K562 (cell line): Measurements from ENCODE around the gene ZNF260. TPM values are rescaled to one million over a fixed set of nuclear protein-coding genes. Genes with fewer than 3 reads are reported as not detected.

ENCODE experiments used
- PRMT5 ChIP-seq: sonication (generic); formaldehyde crosslinking; IDR thresholded peaks from 2 replicates; pipeline ENCODE4 v1.5.0; 2020; ENCODE audit warnings: missing genetic modification reagents
- SIN3B ChIP-seq: fragments of 450-650 bp; IDR thresholded peaks from 2 replicates; pipeline ENCODE4 v1.6.1; 2017; ENCODE audit warnings: low read depth, mild to moderate bottlenecking, moderate library complexity
- ZBTB1 ChIP-seq: sonication (generic); formaldehyde crosslinking; IDR thresholded peaks from 2 replicates; pipeline ENCODE4 v1.8.1; 2023; ENCODE audit warnings: missing genetic modification reagents, low read depth, mild to moderate bottlenecking, borderline replicate concordance
- ZNF707 ChIP-seq: fragments of 250-450 bp; sonication (Bioruptor Pico); conservative IDR thresholded peaks from 2 replicates; pipeline ENCODE4 v1.8.0; 2022; ENCODE audit warnings: inconsistent platforms, mild to moderate bottlenecking, moderate library complexity
- ZNF785 ChIP-seq: fragments of 250-450 bp; sonication (Bioruptor Pico); IDR thresholded peaks from 2 replicates; pipeline ENCODE4 v1.4.0; 2020; ENCODE audit warnings: mild to moderate bottlenecking
- polyA plus RNA-seq, 8 experiments: library from polyadenylated mRNA; depleted of rRNA in 4 of 8; stranded (reverse) in 5 of 8; unstranded in 3 of 8; fragments of >200 nt; fragmentation: Nextera tagmentation in 2 of 8; fragmentation: Illumina TruSeq in 1 of 8; extraction: Ambion mirVana in 2 of 8; extraction: Trizol in 1 of 8; gene quantifications; 2 replicates each; pipeline versions ENCODE4 v1.2.1 to v1.2.3, GENCODE V29; 2011 to 2014; ENCODE audit warnings: inconsistent platforms in 1 of 8, missing spikeins in 1 of 8
- total RNA-seq, 7 experiments: library from RNA; depleted of rRNA in 6 of 7; stranded (reverse); fragments of >200 nt in 6 of 7; fragmentation: Illumina TruSeq in 2 of 7; extraction: Trizol in 2 of 7; gene quantifications; 2 replicates each; pipeline versions ENCODE4 v1.2.1 to v1.2.3, GENCODE V29; 2011 to 2021; ENCODE audit warnings: low replicate concordance in 1 of 7
- TF ChIP-seq, protein P1 (sequence below): conservative IDR thresholded peaks from 2 replicates; pipeline ENCODE4 v1.6.1; 2011; ENCODE audit warnings: low read depth, mild to moderate bottlenecking, low read length; ENCODE audit not compliant: control insufficient read depth
- TF ChIP-seq, protein P2 (sequence below): fragments of 150-350 bp; conservative IDR thresholded peaks from 2 replicates; pipeline ENCODE4 v1.6.1; 2014; ENCODE audit warnings: low read length
- TF ChIP-seq, protein P3 (sequence below): fragments of 450-650 bp; formaldehyde crosslinking; IDR thresholded peaks from 2 replicates; pipeline ENCODE4 v1.4.0; 2022; ENCODE audit warnings: missing genetic modification characterization
- TF ChIP-seq, protein P4 (sequence below): fragments of 450-650 bp; IDR thresholded peaks from 2 replicates; pipeline ENCODE4 v1.7.0; 2016; ENCODE audit warnings: borderline replicate concordance
- TF ChIP-seq, protein P5 (sequence below), 2 experiments: fragments of 200-800 bp in 1 of 2; sonication (Bioruptor generic) in 1 of 2; sonication (generic) in 1 of 2; formaldehyde crosslinking in 1 of 2; IDR thresholded peaks in 1 of 2; conservative IDR thresholded peaks in 1 of 2; 2 replicates each; pipeline versions ENCODE4 v1.5.0 to v1.6.1; 2016 to 2020; ENCODE audit warnings: missing compliant biosample characterization in 1 of 2, missing genetic modification characterization in 1 of 2, missing genetic modification reagents in 1 of 2

The ZNF260 gene
- total and polyA plus RNA-seq, 9 of the 15 experiments (the other 6 are each of a cell fraction or from before 2014, with no cell fraction given): 2.6 to 16.6 (median 5.8) TPM

DNA sequence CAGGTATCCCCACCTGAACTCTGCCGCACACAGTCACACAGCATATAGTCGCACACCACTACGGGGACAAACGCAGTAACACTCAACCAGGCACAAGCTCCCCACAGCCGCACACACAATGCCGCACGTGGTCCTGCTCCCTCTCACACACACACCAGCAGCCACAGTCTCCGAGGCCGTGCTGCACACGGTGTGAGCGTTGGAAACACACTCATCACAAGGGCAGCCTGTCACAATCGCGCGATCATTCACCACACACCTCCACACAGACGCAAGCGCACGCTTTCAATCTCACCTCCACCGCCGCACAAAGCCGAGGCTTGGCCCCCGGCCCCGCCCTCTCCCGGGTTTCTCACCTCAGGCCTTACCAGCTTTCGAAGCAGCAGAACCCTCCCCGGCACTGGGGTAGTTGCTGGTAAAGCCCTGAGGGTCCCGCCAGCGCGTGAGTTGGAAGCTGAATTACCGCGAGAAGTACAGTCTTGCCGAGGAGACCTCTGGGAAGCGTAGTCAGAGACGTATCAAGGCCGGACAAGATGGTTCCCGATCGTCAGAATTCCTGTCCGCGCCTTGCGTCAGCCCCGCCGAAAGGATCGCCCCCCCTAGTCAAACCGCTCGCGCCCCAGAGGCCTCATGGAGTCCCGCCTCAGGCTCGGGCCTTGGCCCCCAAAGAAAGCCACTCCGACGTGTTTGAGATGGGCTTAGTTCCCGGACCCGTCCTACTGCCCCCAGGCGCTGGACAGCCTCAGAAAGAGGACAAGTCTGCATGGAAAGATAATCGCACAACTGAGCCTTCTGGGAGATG, 38.8 kb downstream of the ZNF260 start, which contains the start of gene ZNF566 (continued):
- TF ChIP-seq, protein P1, sequence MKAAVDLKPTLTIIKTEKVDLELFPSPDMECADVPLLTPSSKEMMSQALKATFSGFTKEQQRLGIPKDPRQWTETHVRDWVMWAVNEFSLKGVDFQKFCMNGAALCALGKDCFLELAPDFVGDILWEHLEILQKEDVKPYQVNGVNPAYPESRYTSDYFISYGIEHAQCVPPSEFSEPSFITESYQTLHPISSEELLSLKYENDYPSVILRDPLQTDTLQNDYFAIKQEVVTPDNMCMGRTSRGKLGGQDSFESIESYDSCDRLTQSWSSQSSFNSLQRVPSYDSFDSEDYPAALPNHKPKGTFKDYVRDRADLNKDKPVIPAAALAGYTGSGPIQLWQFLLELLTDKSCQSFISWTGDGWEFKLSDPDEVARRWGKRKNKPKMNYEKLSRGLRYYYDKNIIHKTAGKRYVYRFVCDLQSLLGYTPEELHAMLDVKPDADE: peak; percentile 41; the same call in 1 of the 2 replicates
- TF ChIP-seq, protein P2, sequence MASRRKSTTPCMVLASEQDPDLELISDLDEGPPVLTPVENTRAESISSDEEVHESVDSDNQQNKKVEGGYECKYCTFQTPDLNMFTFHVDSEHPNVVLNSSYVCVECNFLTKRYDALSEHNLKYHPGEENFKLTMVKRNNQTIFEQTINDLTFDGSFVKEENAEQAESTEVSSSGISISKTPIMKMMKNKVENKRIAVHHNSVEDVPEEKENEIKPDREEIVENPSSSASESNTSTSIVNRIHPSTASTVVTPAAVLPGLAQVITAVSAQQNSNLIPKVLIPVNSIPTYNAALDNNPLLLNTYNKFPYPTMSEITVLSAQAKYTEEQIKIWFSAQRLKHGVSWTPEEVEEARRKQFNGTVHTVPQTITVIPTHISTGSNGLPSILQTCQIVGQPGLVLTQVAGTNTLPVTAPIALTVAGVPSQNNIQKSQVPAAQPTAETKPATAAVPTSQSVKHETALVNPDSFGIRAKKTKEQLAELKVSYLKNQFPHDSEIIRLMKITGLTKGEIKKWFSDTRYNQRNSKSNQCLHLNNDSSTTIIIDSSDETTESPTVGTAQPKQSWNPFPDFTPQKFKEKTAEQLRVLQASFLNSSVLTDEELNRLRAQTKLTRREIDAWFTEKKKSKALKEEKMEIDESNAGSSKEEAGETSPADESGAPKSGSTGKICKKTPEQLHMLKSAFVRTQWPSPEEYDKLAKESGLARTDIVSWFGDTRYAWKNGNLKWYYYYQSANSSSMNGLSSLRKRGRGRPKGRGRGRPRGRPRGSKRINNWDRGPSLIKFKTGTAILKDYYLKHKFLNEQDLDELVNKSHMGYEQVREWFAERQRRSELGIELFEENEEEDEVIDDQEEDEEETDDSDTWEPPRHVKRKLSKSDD: peak; percentile 50; the same call in 1 of the 2 replicates
- TF ChIP-seq, protein P3, sequence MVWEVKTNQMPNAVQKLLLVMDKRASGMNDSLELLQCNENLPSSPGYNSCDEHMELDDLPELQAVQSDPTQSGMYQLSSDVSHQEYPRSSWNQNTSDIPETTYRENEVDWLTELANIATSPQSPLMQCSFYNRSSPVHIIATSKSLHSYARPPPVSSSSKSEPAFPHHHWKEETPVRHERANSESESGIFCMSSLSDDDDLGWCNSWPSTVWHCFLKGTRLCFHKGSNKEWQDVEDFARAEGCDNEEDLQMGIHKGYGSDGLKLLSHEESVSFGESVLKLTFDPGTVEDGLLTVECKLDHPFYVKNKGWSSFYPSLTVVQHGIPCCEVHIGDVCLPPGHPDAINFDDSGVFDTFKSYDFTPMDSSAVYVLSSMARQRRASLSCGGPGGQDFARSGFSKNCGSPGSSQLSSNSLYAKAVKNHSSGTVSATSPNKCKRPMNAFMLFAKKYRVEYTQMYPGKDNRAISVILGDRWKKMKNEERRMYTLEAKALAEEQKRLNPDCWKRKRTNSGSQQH (CRISPR knock-in tag): no peak
- no peak for TF ChIP-seq ZBTB1 (CRISPR knock-in tag)
- peak; percentile 12; the same call in 1 of the 2 replicates for TF ChIP-seq SIN3B
- TF ChIP-seq, protein P4, sequence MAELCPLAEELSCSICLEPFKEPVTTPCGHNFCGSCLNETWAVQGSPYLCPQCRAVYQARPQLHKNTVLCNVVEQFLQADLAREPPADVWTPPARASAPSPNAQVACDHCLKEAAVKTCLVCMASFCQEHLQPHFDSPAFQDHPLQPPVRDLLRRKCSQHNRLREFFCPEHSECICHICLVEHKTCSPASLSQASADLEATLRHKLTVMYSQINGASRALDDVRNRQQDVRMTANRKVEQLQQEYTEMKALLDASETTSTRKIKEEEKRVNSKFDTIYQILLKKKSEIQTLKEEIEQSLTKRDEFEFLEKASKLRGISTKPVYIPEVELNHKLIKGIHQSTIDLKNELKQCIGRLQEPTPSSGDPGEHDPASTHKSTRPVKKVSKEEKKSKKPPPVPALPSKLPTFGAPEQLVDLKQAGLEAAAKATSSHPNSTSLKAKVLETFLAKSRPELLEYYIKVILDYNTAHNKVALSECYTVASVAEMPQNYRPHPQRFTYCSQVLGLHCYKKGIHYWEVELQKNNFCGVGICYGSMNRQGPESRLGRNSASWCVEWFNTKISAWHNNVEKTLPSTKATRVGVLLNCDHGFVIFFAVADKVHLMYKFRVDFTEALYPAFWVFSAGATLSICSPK: peak; percentile 70; the same call in 1 of the 2 replicates
- TF ChIP-seq ZNF785 (CRISPR knock-in tag): no peak
- TF ChIP-seq, protein P5, sequence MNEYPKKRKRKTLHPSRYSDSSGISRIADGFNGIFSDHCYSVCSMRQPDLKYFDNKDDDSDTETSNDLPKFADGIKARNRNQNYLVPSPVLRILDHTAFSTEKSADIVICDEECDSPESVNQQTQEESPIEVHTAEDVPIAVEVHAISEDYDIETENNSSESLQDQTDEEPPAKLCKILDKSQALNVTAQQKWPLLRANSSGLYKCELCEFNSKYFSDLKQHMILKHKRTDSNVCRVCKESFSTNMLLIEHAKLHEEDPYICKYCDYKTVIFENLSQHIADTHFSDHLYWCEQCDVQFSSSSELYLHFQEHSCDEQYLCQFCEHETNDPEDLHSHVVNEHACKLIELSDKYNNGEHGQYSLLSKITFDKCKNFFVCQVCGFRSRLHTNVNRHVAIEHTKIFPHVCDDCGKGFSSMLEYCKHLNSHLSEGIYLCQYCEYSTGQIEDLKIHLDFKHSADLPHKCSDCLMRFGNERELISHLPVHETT (CRISPR knock-in tag; conservative IDR thresholded peaks at IDR 0.05 in 1 of 2, IDR thresholded peaks at IDR 0.05 in 1 of 2): no peak
- TF ChIP-seq ZNF707 (CRISPR knock-in tag): no peak
- no peak for TF ChIP-seq PRMT5 (CRISPR knock-in tag)
